HepG2 (cell line): ENCODE data around the gene TMED5. TPM values are rescaled to one million over a fixed set of nuclear protein-coding genes. Genes with fewer than 3 reads are reported as not detected.

Experiments
- ATAC-seq: fragments of 200-7000 bp; cut with Tn5 transposase; 3 replicates; pipeline ENCODE4 v1.9.1; 2020; ENCODE audit warnings: mild to moderate bottlenecking, moderate library complexity
- Bru-seq: library from RNA; stranded (reverse); fragments of 400-500 nt; gene quantifications from one replicate; lab custom pipeline; 2021; lab: Mats Ljungman, UMichigan
- BruChase-seq, 2 experiments: library from RNA; stranded (reverse); fragments of 400-500 nt; gene quantifications; one replicate each; lab custom pipeline; 2021; lab: Mats Ljungman, UMichigan
- BruUV-seq: library from RNA; stranded (reverse); fragments of 400-500 nt; replicated peaks from 2 replicates; lab custom pipeline; 2021; lab: Mats Ljungman, UMichigan
- CTCF ChIA-PET: fragments of 300-600 bp; formaldehyde crosslinking; extraction: SDS; loops from one replicate; lab custom pipeline; 2021; ENCODE audit warnings: low total read pairs, inconsistent platforms, low intra/inter-chr PET ratio; lab: Yijun Ruan, JAX
- POLR2A ChIA-PET: fragments of 350-600 bp; sonication (Branson Sonifier 250); formaldehyde crosslinking; loops from one replicate; lab custom pipeline; 2020; ENCODE audit warnings: antibody characterized with exemption, inconsistent platforms; lab: Yijun Ruan, JAX
- DNase-seq: peaks from one replicate; pipeline ENCODE4 v3.0.0-alpha.2; 2015; ENCODE audit warnings: low spot score
- FAIRE-seq: peaks from 3 replicates; lab custom pipeline; 2011; peaks lifted over from hg19 to GRCh38; lab: Jason Lieb, UNC
- H2AFZ ChIP-seq: one replicate; pipeline ENCODE4 v1.6.1; 2011; ENCODE audit warnings: low read length, inconsistent platforms
- H3K27ac ChIP-seq: fragments of 300-600 bp; 3 replicates; pipeline ENCODE4 v1.8.0; 2011; ENCODE audit warnings: mixed run types, mild to moderate bottlenecking, mixed read lengths, low read length, inconsistent platforms; ENCODE audit not compliant: insufficient read depth; ENCODE audit errors: extremely low read length
- H3K27me3 ChIP-seq, 2 experiments: fragments of 200-600 bp in 1 of 2; 2 replicates in 1 of 2; 3 replicates in 1 of 2; pipeline versions ENCODE4 v1.6.0 to v1.8.0; 2011; ENCODE audit warnings: low read length in 2 of 2, mild to moderate bottlenecking in 2 of 2, moderate library complexity in 2 of 2, inconsistent platforms in 1 of 2; ENCODE audit not compliant: insufficient read depth in 2 of 2, control insufficient read depth in 1 of 2
- H3K36me3 ChIP-seq, 2 experiments: fragments of 200-600 bp in 1 of 2; replicated peaks in 1 of 2; 2 replicates in 1 of 2; 3 replicates in 1 of 2; pipeline versions ENCODE4 v1.5.1 to v1.8.0; 2011; ENCODE audit warnings: low read length in 2 of 2, inconsistent platforms in 1 of 2; ENCODE audit not compliant: insufficient read depth in 2 of 2, control insufficient read depth in 1 of 2
- H3K4me1 ChIP-seq: 2 replicates; pipeline ENCODE4 v1.5.1; 2012; ENCODE audit warnings: low read length, inconsistent platforms; ENCODE audit not compliant: insufficient read depth
- H3K4me2 ChIP-seq: 2 replicates; pipeline ENCODE4 v1.6.0; 2011; ENCODE audit warnings: low read depth, low read length, inconsistent platforms
- H3K4me3 ChIP-seq, 3 experiments: fragments of 200-600 bp in 1 of 3; sonication (generic), shearing (Covaris generic) in 1 of 3; replicated peaks in 1 of 3; 2 replicates each; pipeline ENCODE4 v1.5.1; 2011 to 2016; ENCODE audit warnings: low read length in 3 of 3, inconsistent platforms in 2 of 3, low read depth in 2 of 3, mild to moderate bottlenecking in 2 of 3, control low read depth in 1 of 3, mixed read lengths in 1 of 3; ENCODE audit not compliant: insufficient read depth in 1 of 3
- H3K79me2 ChIP-seq: one replicate; pipeline ENCODE4 v1.6.1; 2011; ENCODE audit warnings: low read length, inconsistent platforms; ENCODE audit not compliant: insufficient read depth
- H3K9ac ChIP-seq: 2 replicates; pipeline ENCODE4 v1.6.0; 2011; ENCODE audit warnings: mild to moderate bottlenecking, low read depth, low read length, inconsistent platforms; ENCODE audit not compliant: insufficient read depth
- H3K9me3 ChIP-seq: 2 replicates; pipeline ENCODE4 v1.5.1; 2012; ENCODE audit warnings: mild to moderate bottlenecking, low read length
- H4K20me1 ChIP-seq: 2 replicates; pipeline ENCODE4 v1.6.0; 2011; ENCODE audit warnings: inconsistent platforms, mild to moderate bottlenecking, low read length, moderate library complexity; ENCODE audit not compliant: insufficient read depth
- FIP1L1 ChIP-seq: fragments of 200-400 bp; formaldehyde crosslinking; IDR thresholded peaks from 2 replicates; pipeline ENCODE4 v1.6.1; 2018; ENCODE audit warnings: low read depth, mild to moderate bottlenecking, low read length, moderate library complexity, borderline replicate concordance; ENCODE audit not compliant: insufficient read depth
- TAF15 ChIP-seq: fragments of 200-400 bp; formaldehyde crosslinking; IDR thresholded peaks from one replicate; pipeline ENCODE4 v1.6.1; 2018; ENCODE audit warnings: mild to moderate bottlenecking, low read depth, low read length; ENCODE audit not compliant: poor library complexity, severe bottlenecking
- TBX3 ChIP-seq: fragments of 450-650 bp; IDR thresholded peaks from 2 replicates; pipeline ENCODE4 v1.6.1; 2017; ENCODE audit warnings: antibody characterized with exemption, mild to moderate bottlenecking, inconsistent platforms, borderline replicate concordance
- ZHX2 ChIP-seq, 2 experiments: sonication (generic) in 1 of 2; formaldehyde crosslinking in 1 of 2; IDR thresholded peaks; 2 replicates each; pipeline versions ENCODE4 v1.6.1 to v1.9.0; 2014 to 2022; ENCODE audit warnings: antibody characterized with exemption in 1 of 2, borderline replicate concordance in 1 of 2, inconsistent platforms in 1 of 2, low read depth in 1 of 2, missing genetic modification reagents in 1 of 2
- ZNF367 ChIP-seq: sonication (generic); formaldehyde crosslinking; IDR thresholded peaks from 2 replicates; pipeline ENCODE4 v1.4.0; 2020; ENCODE audit warnings: missing genetic modification reagents, borderline replicate concordance
- ZNF451 ChIP-seq: sonication (generic); formaldehyde crosslinking; IDR thresholded peaks from 2 replicates; pipeline ENCODE4 v1.5.0; 2020; ENCODE audit warnings: mild to moderate bottlenecking, missing genetic modification reagents
- WGBS: methylation state at CpG from one replicate; pipeline ENCODE4 v1.1.6; 2017; ENCODE audit warnings: low lambda C conversion rate; 5-methylcytosine and 5-hydroxymethylcytosine counted together
- in situ Hi-C: cut with HindIII; loops from 2 replicates; pipeline ENCODE4 v1.10.0; 2017; ENCODE audit warnings: low pct_unique_long_range_greater_than_20kb; ENCODE audit not compliant: extremely low pct_ligation_motif_present
- intact Hi-C: fragments of 100-400 bp; cut with micrococcal nuclease; formaldehyde crosslinking; loops from one replicate; pipeline ENCODE4 v1.10.0; 2022; ENCODE audit not compliant: unreplicated experiment
- long read RNA-seq, 2 experiments: library from RNA in 1 of 2; library from polyadenylated mRNA in 1 of 2; stranded (forward) in 1 of 2; unstranded in 1 of 2; transcript quantifications; one replicate each; pipeline ENCODE4 v2.0.0, GENCODE V29; 2019 to 2022
- polyA minus RNA-seq, 3 experiments: library from RNA; depleted of rRNA, polyadenylated mRNA; stranded (reverse); fragments of >200 nt; gene quantifications; 2 replicates each; pipeline ENCODE4 v1.2.3, GENCODE V29; 2011; ENCODE audit warnings: low replicate concordance in 1 of 3
- polyA plus RNA-seq, 8 experiments: library from polyadenylated mRNA; depleted of rRNA in 3 of 8; stranded (reverse) in 7 of 8; unstranded in 1 of 8; fragments of >200 nt; fragmentation: Illumina TruSeq in 4 of 8; extraction: Trizol in 4 of 8; gene quantifications; 2 replicates each; pipeline versions ENCODE4 v1.2.1 to v1.2.3, GENCODE V29; 2011 to 2016; ENCODE audit warnings: low read depth in 4 of 8, missing spikeins in 1 of 8, mixed read lengths in 1 of 8; ENCODE audit not compliant: insufficient read depth in 1 of 8
- total RNA-seq, 5 experiments: library from RNA; depleted of rRNA; stranded (reverse); fragments of >200 nt; fragmentation: Illumina TruSeq; extraction: Trizol; gene quantifications; 2 replicates each; pipeline ENCODE4 v1.2.3, GENCODE V29; 2016; ENCODE audit warnings: low read depth in 1 of 5
- TF ChIP-seq, protein P1 (sequence below): sonication (generic); formaldehyde crosslinking; IDR thresholded peaks from 2 replicates; pipeline ENCODE4 v1.9.0; 2022; ENCODE audit warnings: missing genetic modification reagents, mild to moderate bottlenecking, borderline replicate concordance

Gene TMED5
- total RNA-seq (2016; rRNA removed; fragmentation: Illumina TruSeq; extraction: Trizol) (69.5 and 99.0 TPM in 2 replicates), polyA plus RNA-seq (2011; rRNA removed) (53.5 and 58.1 TPM in 2 replicates), polyA minus RNA-seq (2011; rRNA and poly(A)+ RNA removed; ENCODE audit: low replicate concordance) (28.2 and 108 TPM in 2 replicates), Bru-seq, nascent RNA (percentile 94 among the genes with signal in this experiment), BruChase-seq, experiment 1, labeled RNA remaining after a 6-hour chase (percentile 98 among the genes with signal in this experiment), BruChase-seq, experiment 2, labeled RNA remaining after a 2-hour chase (percentile 94 among the genes with signal in this experiment)
- 5.6 and 6.1 TPM in 2 replicates for total RNA-seq (2016; cell fraction: cytosol; rRNA removed; fragmentation: Illumina TruSeq; extraction: Trizol; ENCODE audit: low read depth)
- total RNA-seq (2016; cell fraction: insoluble cytoplasmic fraction; rRNA removed; fragmentation: Illumina TruSeq; extraction: Trizol) = 72.8 and 96.2 TPM in 2 replicates
- total RNA-seq (2016; cell fraction: membrane; rRNA removed; fragmentation: Illumina TruSeq; extraction: Trizol) = 22.7 and 24.4 TPM in 2 replicates
- total RNA-seq (2016; cell fraction: nucleus; rRNA removed; fragmentation: Illumina TruSeq; extraction: Trizol) = 94.1 and 117 TPM in 2 replicates
- polyA plus RNA-seq (2011; cell fraction: cytosol; rRNA removed) = 37.5 and 40.2 TPM in 2 replicates
- 19.9 and 28.3 TPM in 2 replicates for polyA plus RNA-seq (2011; cell fraction: nucleus; rRNA removed)
- 72.6 and 86.3 TPM in 2 replicates for polyA plus RNA-seq (2012)
- polyA plus RNA-seq (2016; cell fraction: cytosol; fragmentation: Illumina TruSeq; extraction: Trizol; ENCODE audit: low read depth) = 5.7 and 6.0 TPM in 2 replicates
- polyA plus RNA-seq (2016; cell fraction: insoluble cytoplasmic fraction; fragmentation: Illumina TruSeq; extraction: Trizol; ENCODE audit: low read depth) = 72.8 and 74.1 TPM in 2 replicates
- 15.5 and 17.7 TPM in 2 replicates for polyA plus RNA-seq (2016; cell fraction: membrane; fragmentation: Illumina TruSeq; extraction: Trizol; ENCODE audit: low read depth)
- polyA plus RNA-seq (2016; cell fraction: nucleus; fragmentation: Illumina TruSeq; extraction: Trizol; ENCODE audit: insufficient read depth, low read depth) = 124 and 128 TPM in 2 replicates
- 106 and 113 TPM in 2 replicates for polyA minus RNA-seq (2011; cell fraction: cytosol; rRNA and poly(A)+ RNA removed)
- polyA minus RNA-seq (2011; cell fraction: nucleus; rRNA and poly(A)+ RNA removed) = 54.2 and 66.6 TPM in 2 replicates
- long read RNA-seq, experiment 1, full-length matches to known transcripts = 67 of 74 reads
- long read RNA-seq, experiment 1, partial matches to known transcripts = 0 of 74 reads
- long read RNA-seq, experiment 1, other reads (novel, unspliced or antisense) = 7 of 74 reads
- long read RNA-seq, experiment 2, full-length matches to known transcripts = 41 of 200 reads
- long read RNA-seq, experiment 2, partial matches to known transcripts = 2 of 200 reads
- long read RNA-seq, experiment 2, other reads (novel, unspliced or antisense) = 157 of 200 reads

DNA sequence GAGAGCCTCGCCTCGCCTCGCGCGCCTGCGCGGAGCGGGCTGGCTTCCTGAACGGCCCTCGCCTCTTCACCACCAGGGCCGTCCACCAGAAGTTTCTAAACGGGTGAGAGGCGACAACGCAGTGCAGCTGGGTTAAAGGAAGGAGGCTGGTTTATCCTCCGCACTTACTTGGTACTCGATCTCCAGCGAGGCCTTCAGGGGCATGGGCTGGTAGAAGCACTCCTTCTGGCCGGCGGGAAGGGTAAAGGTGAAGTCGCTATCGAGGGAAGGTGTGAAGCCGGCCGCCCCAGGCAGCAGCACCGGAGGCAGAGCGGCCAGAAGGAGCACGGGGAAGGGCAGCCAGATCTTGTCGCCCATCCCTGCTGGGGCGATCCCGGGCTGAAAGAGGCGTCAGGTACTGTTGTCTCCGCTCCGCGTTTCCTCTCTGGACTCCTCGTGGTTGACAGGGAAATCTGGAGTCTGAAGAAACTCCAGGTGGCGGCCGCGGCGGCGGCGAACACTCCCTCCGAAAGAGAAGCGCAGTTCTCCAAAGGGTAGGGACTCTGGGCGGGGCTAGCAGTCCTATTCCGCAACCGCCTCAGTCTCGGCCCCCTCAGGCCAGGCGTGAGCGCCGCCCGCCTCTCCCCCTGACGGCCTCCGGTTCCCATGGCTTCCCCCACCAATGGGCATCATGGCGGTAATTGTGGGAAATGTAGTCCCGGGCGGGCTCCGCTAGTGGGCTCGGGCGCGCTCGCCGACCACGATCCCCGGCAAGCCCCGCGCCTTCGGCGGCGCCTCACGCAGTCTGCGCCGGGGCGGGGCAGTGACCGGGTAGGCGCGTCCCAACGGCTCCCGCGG is at the start of gene TMED5:
TSS of gene TMED5 (minus strand) at position 528 of the 837 bp plus-strand sequence. CDS start at position 357, 171 bp downstream.
- WGBS = 0% methylated on average over 22 of the region's 78 CpGs
- CTCF ChIA-PET = no interaction called here
- Histone ChIP-seq H3K27me3 (no peaks in the 10 kb centered on the region; a peak in 1 of 5 replicates), H4K20me1 (no peaks in the 10 kb centered on the region; the same call in 1 of the 2 replicates), H3K36me3 (peaks cover 2 to 4% of the 10 kb centered on the region in 2 experiments; a peak in 2 of 5 replicates), H2AFZ (no peak within 1 kb of the TSS), H3K4me3 (peak within 1 kb of the TSS; percentile 85 to 100 (median 97)), H3K79me2 (peaks cover 67% of the 10 kb centered on the region), H3K4me2 (peak within 1 kb of the TSS; percentile 76), H3K4me1 (peaks cover 45% of the 10 kb centered on the region), H3K27ac (peak within 1 kb of the TSS; percentile 95), H3K9ac (peak within 1 kb of the TSS; percentile 90), H3K9me3 (no peaks in the 10 kb centered on the region)
- intact Hi-C loops (loop anchor here (1.0 to 2.0 kb wide), 2 partner anchors 49 to 166 kb away; no protein-coding TSS in a partner anchor), in situ Hi-C loops (no loop called here)
- peak; percentile 97 for ATAC-seq
- POLR2A ChIA-PET = no interaction called here
- FAIRE-seq = peak; percentile 39
- BruUV-seq = TSS peak; percentile 49
- DNase-seq = peak; percentile 95
- TF ChIP-seq FIP1L1 = no peak
- TF ChIP-seq TAF15 = no peak
- TF ChIP-seq, protein P1, sequence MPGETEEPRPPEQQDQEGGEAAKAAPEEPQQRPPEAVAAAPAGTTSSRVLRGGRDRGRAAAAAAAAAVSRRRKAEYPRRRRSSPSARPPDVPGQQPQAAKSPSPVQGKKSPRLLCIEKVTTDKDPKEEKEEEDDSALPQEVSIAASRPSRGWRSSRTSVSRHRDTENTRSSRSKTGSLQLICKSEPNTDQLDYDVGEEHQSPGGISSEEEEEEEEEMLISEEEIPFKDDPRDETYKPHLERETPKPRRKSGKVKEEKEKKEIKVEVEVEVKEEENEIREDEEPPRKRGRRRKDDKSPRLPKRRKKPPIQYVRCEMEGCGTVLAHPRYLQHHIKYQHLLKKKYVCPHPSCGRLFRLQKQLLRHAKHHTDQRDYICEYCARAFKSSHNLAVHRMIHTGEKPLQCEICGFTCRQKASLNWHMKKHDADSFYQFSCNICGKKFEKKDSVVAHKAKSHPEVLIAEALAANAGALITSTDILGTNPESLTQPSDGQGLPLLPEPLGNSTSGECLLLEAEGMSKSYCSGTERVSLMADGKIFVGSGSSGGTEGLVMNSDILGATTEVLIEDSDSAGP (CRISPR knock-in tag) = peak; percentile 85; the same call in 1 of the 2 replicates
- TF ChIP-seq ZNF451 (CRISPR knock-in tag) = peak; percentile 89
- no peak for TF ChIP-seq TBX3
- no peak; the same call in 1 of the 2 replicates for TF ChIP-seq ZNF367 (CRISPR knock-in tag)
- TF ChIP-seq ZHX2 (IDR thresholded peaks at IDR 0.05; ENCODE audit: low read depth) = no peak
- TF ChIP-seq ZHX2 (CRISPR knock-in tag; IDR thresholded peaks at IDR 0.05; ENCODE audit: borderline replicate concordance) = peak; percentile 67; the same call in 1 of the 2 replicates
